OCI-LY1 (cell line): ENCODE data around the gene EXO1.

Source experiments
- EZH2 ChIP-seq: fragments of 200-600 bp; sonication (generic), shearing (Covaris generic); IDR thresholded peaks from 2 replicates; pipeline ENCODE4 v1.8.0; 2017; ENCODE audit warnings: borderline replicate concordance, mixed run types, mild to moderate bottlenecking, antibody characterized with exemption, low read length, moderate library complexity, mixed read lengths
- TF ChIP-seq, protein P1 (sequence below): fragments of 200-600 bp; sonication (generic), shearing (Covaris generic); IDR thresholded peaks from 2 replicates; pipeline ENCODE4 v1.5.1; 2017; ENCODE audit warnings: mild to moderate bottlenecking, antibody characterized with exemption, low read length, moderate library complexity, mixed read lengths

DNA sequence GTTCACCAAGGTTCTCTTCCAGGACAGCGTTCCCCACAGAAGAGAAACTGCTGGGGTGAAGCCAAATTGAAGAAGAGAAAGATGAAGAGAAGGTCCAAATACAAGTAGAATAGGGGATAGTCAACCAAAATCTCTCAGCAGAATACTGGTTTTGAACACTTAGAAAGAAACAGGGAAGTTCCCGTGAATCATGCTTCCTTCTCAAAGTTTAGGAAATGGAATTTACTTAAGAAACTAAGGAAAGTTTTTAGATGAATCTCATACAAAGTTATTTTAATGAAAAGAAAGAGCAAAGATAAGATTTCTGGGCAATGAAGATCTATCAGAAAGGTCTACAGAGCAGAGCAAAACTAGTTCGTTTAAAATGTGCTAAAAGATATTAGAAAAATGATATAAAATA lies 43.3 kb downstream of the EXO1 start:
- TF ChIP-seq, protein P1, sequence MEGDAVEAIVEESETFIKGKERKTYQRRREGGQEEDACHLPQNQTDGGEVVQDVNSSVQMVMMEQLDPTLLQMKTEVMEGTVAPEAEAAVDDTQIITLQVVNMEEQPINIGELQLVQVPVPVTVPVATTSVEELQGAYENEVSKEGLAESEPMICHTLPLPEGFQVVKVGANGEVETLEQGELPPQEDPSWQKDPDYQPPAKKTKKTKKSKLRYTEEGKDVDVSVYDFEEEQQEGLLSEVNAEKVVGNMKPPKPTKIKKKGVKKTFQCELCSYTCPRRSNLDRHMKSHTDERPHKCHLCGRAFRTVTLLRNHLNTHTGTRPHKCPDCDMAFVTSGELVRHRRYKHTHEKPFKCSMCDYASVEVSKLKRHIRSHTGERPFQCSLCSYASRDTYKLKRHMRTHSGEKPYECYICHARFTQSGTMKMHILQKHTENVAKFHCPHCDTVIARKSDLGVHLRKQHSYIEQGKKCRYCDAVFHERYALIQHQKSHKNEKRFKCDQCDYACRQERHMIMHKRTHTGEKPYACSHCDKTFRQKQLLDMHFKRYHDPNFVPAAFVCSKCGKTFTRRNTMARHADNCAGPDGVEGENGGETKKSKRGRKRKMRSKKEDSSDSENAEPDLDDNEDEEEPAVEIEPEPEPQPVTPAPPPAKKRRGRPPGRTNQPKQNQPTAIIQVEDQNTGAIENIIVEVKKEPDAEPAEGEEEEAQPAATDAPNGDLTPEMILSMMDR = no peak
- no peak for TF ChIP-seq EZH2
